CD4-positive, CD25-positive, alpha-beta regulatory T cell (primary cell): ENCODE measurements around the gene PACC1. TPM values are rescaled to one million over a fixed set of nuclear protein-coding genes. Genes with fewer than 3 reads are reported as not detected.
"Not testable (repeated sequence)": the region's sequence is repeated elsewhere in the genome, so short reads cannot be mapped to it uniquely, and the experiment has no call there.

Experiments used
- ATAC-seq, 2 donors: fragments of 150-1000 bp; cut with Tn5 transposase; one replicate each; pipeline ENCODE4 v1.10.0; 2021; ENCODE audit warnings: low read depth in 2 of 2, moderate number of reproducible peaks in 2 of 2, moderate library complexity in 1 of 2
- DNase-seq, 3 donors: peaks; one replicate each; pipeline versions ENCODE4 v3.0.0 to v3.0.0-alpha.2; 2012 to 2022; ENCODE audit warnings: mixed read lengths in 1 of 3
- H3K27ac ChIP-seq: one replicate; pipeline ENCODE4 v1.7.0; 2013; ENCODE audit warnings: mild to moderate bottlenecking, low read length; ENCODE audit not compliant: insufficient read depth, poor library complexity, severe bottlenecking
- H3K27me3 ChIP-seq: one replicate; pipeline ENCODE4 v1.7.0; 2013; ENCODE audit warnings: low read length; ENCODE audit not compliant: control insufficient read depth, insufficient read depth
- H3K36me3 ChIP-seq: one replicate; pipeline ENCODE4 v1.7.0; 2013; ENCODE audit warnings: mild to moderate bottlenecking, low read length, moderate library complexity; ENCODE audit not compliant: control insufficient read depth, insufficient read depth
- H3K4me1 ChIP-seq: 2 replicates; pipeline ENCODE4 v1.7.0; 2013; ENCODE audit warnings: mild to moderate bottlenecking, low read length; ENCODE audit not compliant: insufficient read depth, control insufficient read depth, poor library complexity, severe bottlenecking
- H3K4me3 ChIP-seq: one replicate; pipeline ENCODE4 v1.7.0; 2013; ENCODE audit warnings: low read depth, mild to moderate bottlenecking, low read length, moderate library complexity
- H3K9me3 ChIP-seq, 2 experiments: 1 replicate in 1 of 2; 2 replicates in 1 of 2; pipeline ENCODE4 v1.7.0; 2013; ENCODE audit warnings: low read length in 2 of 2, mild to moderate bottlenecking in 1 of 2, moderate library complexity in 1 of 2; ENCODE audit not compliant: control insufficient read depth in 2 of 2
- H3K27ac Mint-ChIP-seq, 3 donors: one replicate each; pipeline ENCODE4 v1.8.0; 2020 to 2022; ENCODE audit warnings: mild to moderate bottlenecking in 3 of 3, mixed read lengths in 3 of 3, moderate library complexity in 2 of 3
- H3K27me3 Mint-ChIP-seq: one replicate; pipeline ENCODE4 v1.8.0; 2022; ENCODE audit warnings: mild to moderate bottlenecking, mixed read lengths
- H3K36me3 Mint-ChIP-seq: one replicate; pipeline ENCODE4 v1.8.0; 2020; ENCODE audit warnings: mixed read lengths
- H3K4me1 Mint-ChIP-seq, 4 donors: one replicate each; pipeline ENCODE4 v1.8.0; 2020 to 2022; ENCODE audit warnings: mixed read lengths in 4 of 4, mild to moderate bottlenecking in 1 of 4
- H3K4me3 Mint-ChIP-seq, 4 donors: one replicate each; pipeline ENCODE4 v1.8.0; 2020 to 2022; ENCODE audit warnings: mild to moderate bottlenecking in 4 of 4, mixed read lengths in 4 of 4, moderate library complexity in 3 of 4
- H3K9me3 Mint-ChIP-seq, 7 donors: one replicate each; pipeline ENCODE4 v1.8.0; 2020 to 2022; ENCODE audit warnings: mixed read lengths in 7 of 7, mild to moderate bottlenecking in 3 of 7, moderate library complexity in 2 of 7
- polyA plus RNA-seq, 4 donors: library from polyadenylated mRNA; unstranded; fragments of 300-500 nt; fragmentation: Illumina TruSeq; gene quantifications; one replicate each; pipeline ENCODE4 v1.2.3, GENCODE V29; 2021
- total RNA-seq: library from RNA; stranded (reverse); gene quantifications from one replicate; pipeline ENCODE4 v1.2.3, GENCODE V29; 2022

The PACC1 gene
- total and polyA plus RNA-seq, 5 donors from 2014 or later, result 7.4 to 17.3 (median 13.2) TPM

- peaks cover 0 to 4% (median 1%) of the 10 kb centered on the region in 7 donors for H3K9me3 Mint-ChIP-seq
- H3K4me1 Mint-ChIP-seq, result peaks cover 5 to 10% (median 8%) of the 10 kb centered on the region in 4 donors
- peak overlapping the region in 1 of 3 donors; percentile 31 for H3K27ac Mint-ChIP-seq
- peaks cover 55% of the 10 kb centered on the region for H3K36me3 Mint-ChIP-seq
- Histone ChIP-seq H3K27ac (no peak overlapping the region), H3K27me3 (no peaks in the 10 kb centered on the region), H3K9me3 (peaks cover 4 to 5% of the 10 kb centered on the region in 2 experiments), H3K4me1 (no peaks in the 10 kb centered on the region), H3K36me3 (peaks cover 23% of the 10 kb centered on the region), H3K4me3 (no peak overlapping the region)
- ATAC-seq (no peak), DNase-seq (no peak)
- no peak overlapping the region for H3K4me3 Mint-ChIP-seq
- H3K27me3 Mint-ChIP-seq, result no peaks in the 10 kb centered on the region
Measured at GRCh38 chr1:212401838-212402582, 12.7 kb downstream of the PACC1 start.

GRCh38 chr1:212401042-212401441 is 13.6 kb downstream of the PACC1 start:
- ATAC-seq (no peak), DNase-seq (no peak)
- Histone ChIP-seq H3K27ac (no peak overlapping the region), H3K27me3 (no peaks in the 10 kb centered on the region), H3K36me3 (peaks cover 20% of the 10 kb centered on the region), H3K4me3 (no peak overlapping the region), H3K9me3 (peaks cover 8 to 10% of the 10 kb centered on the region in 2 experiments), H3K4me1 (no peaks in the 10 kb centered on the region)
- Mint-ChIP-seq H3K9me3 (peaks cover 0 to 13% (median 4%) of the 10 kb centered on the region in 7 donors), H3K27me3 (no peaks in the 10 kb centered on the region), H3K36me3 (peaks cover 61% of the 10 kb centered on the region), H3K27ac (no peak overlapping the region), H3K4me1 (peaks cover 5 to 10% (median 8%) of the 10 kb centered on the region in 4 donors), H3K4me3 (no peak overlapping the region)

GRCh38 chr1:212397171-212397570 is 17.5 kb downstream of the PACC1 start:
- ATAC-seq (no peak), DNase-seq (no peak)
- H3K36me3 Mint-ChIP-seq, result peaks cover 50% of the 10 kb centered on the region
- H3K27ac Mint-ChIP-seq, result no peak overlapping the region
- no peaks in the 10 kb centered on the region for H3K4me1 ChIP-seq
- H3K4me1 Mint-ChIP-seq, result peaks cover 6 to 13% (median 9%) of the 10 kb centered on the region in 4 donors
- no peaks in the 10 kb centered on the region for H3K27me3 Mint-ChIP-seq
- H3K36me3 ChIP-seq, result peaks cover 10% of the 10 kb centered on the region
- peaks cover 8 to 10% of the 10 kb centered on the region in 2 experiments for H3K9me3 ChIP-seq
- no peaks in the 10 kb centered on the region for H3K27me3 ChIP-seq
- H3K9me3 Mint-ChIP-seq, result peaks cover 0 to 28% (median 8%) of the 10 kb centered on the region in 7 donors
- no peak overlapping the region for H3K4me3 Mint-ChIP-seq
- H3K4me3 ChIP-seq, result no peak overlapping the region
- H3K27ac ChIP-seq, result no peak overlapping the region

- H3K9me3 ChIP-seq, result peaks cover 8 to 10% of the 10 kb centered on the region in 2 experiments
- H3K36me3 ChIP-seq, result peaks cover 10% of the 10 kb centered on the region
- no peak overlapping the region for H3K4me3 ChIP-seq
- Mint-ChIP-seq H3K36me3 (peaks cover 54% of the 10 kb centered on the region), H3K27me3 (no peaks in the 10 kb centered on the region), H3K9me3 (peaks cover 0 to 32% (median 9%) of the 10 kb centered on the region in 7 donors), H3K4me3 (no peak overlapping the region), H3K27ac (no peak overlapping the region), H3K4me1 (peaks cover 6 to 13% (median 9%) of the 10 kb centered on the region in 4 donors)
- ATAC-seq (no peak), DNase-seq (no peak)
- no peaks in the 10 kb centered on the region for H3K4me1 ChIP-seq
- H3K27me3 ChIP-seq, result no peaks in the 10 kb centered on the region
- H3K27ac ChIP-seq, result no peak overlapping the region
Measured at GRCh38 chr1:212396638-212397037, 18.0 kb downstream of the PACC1 start.

GRCh38 chr1:212395678-212396437 is 18.8 kb downstream of the PACC1 start:
- Mint-ChIP-seq H3K36me3 (peaks cover 58% of the 10 kb centered on the region), H3K9me3 (peaks cover 0 to 35% (median 11%) of the 10 kb centered on the region in 7 donors), H3K4me1 (peaks cover 6 to 13% (median 9%) of the 10 kb centered on the region in 4 donors), H3K27ac (peak overlapping the region in 1 of 3 donors; percentile 26)
- H3K4me3 ChIP-seq, H3K4me1 ChIP-seq, ATAC-seq, H3K4me3 Mint-ChIP-seq, H3K36me3 ChIP-seq, H3K27me3 Mint-ChIP-seq, H3K27ac ChIP-seq, DNase-seq, H3K27me3 ChIP-seq: not testable (repeated sequence)
- peaks cover 8 to 10% of the 10 kb centered on the region in 2 experiments for H3K9me3 ChIP-seq

GRCh38 chr1:212388985-212389716 is 25.5 kb downstream of the PACC1 start:
- ATAC-seq, result no peak

GRCh38 chr1:212386029-212386428 is 28.7 kb downstream of the PACC1 start:
- no peaks in the 10 kb centered on the region for H3K4me1 ChIP-seq
- Mint-ChIP-seq H3K4me1 (peaks cover 0 to 8% (median 6%) of the 10 kb centered on the region in 4 donors), H3K27me3 (no peaks in the 10 kb centered on the region), H3K4me3 (no peak overlapping the region), H3K27ac (peak overlapping the region in 2 of 3 donors; percentile 22 to 82), H3K36me3 (peaks cover 56% of the 10 kb centered on the region), H3K9me3 (peaks cover 0 to 12% (median 5%) of the 10 kb centered on the region in 7 donors)
- no peaks in the 10 kb centered on the region for H3K27me3 ChIP-seq
- DNase-seq (no peak), ATAC-seq (no peak)
- peaks cover 59% of the 10 kb centered on the region for H3K36me3 ChIP-seq
- no peaks in the 10 kb centered on the region for H3K9me3 ChIP-seq
- H3K27ac ChIP-seq, result no peak overlapping the region
- no peak overlapping the region for H3K4me3 ChIP-seq

More at GRCh38 chr1:212388985-212389716, 25.5 kb downstream of the PACC1 start:
- H3K4me3 ChIP-seq, result no peak overlapping the region
- H3K27me3 Mint-ChIP-seq, result no peaks in the 10 kb centered on the region
- H3K36me3 Mint-ChIP-seq, result peaks cover 66% of the 10 kb centered on the region
- no peak overlapping the region for H3K27ac ChIP-seq
- H3K4me3 Mint-ChIP-seq, result no peak overlapping the region
- peaks cover 5 to 16% (median 10%) of the 10 kb centered on the region in 4 donors for H3K4me1 Mint-ChIP-seq
- no peaks in the 10 kb centered on the region for H3K4me1 ChIP-seq
- H3K9me3 ChIP-seq, result no peaks in the 10 kb centered on the region
- H3K9me3 Mint-ChIP-seq, result peaks cover 0 to 24% (median 9%) of the 10 kb centered on the region in 7 donors
- H3K36me3 ChIP-seq, result peaks cover 43% of the 10 kb centered on the region
- no peak for DNase-seq
- no peak overlapping the region for H3K27ac Mint-ChIP-seq
- no peaks in the 10 kb centered on the region for H3K27me3 ChIP-seq
